ENCODE data around the gene LYL1.
"Not testable (repeated sequence)": the region's sequence is repeated elsewhere in the genome, so short reads cannot be mapped to it uniquely, and the experiment has no call there.

The LYL1 gene
- 7.5 to 10.2 reads per million in 2 donors for total RNA-seq

- peak in 1 of 5 experiments; percentile 34 for DNase-seq
Measured at GRCh38 chr19:13102666-13103580, at the start of gene LYL1. TSS of gene LYL1 (minus strand) at chr19:13102858. CDS start at chr19:13101171, 1,687 bp downstream.

GRCh38 chr19:13151605-13152355 lies 49.1 kb upstream of the LYL1 start:
- DNase-seq = peak; percentile 91 to 97 (median 93)

GRCh38 chr19:13150931-13151604 lies 48.4 kb upstream of the LYL1 start:
- peak in 2 of 5 experiments; percentile 22 to 49 for DNase-seq

GRCh38 chr19:13150187-13150930 lies 47.7 kb upstream of the LYL1 start, which contains the start of the genes IER2 and STX10:
TSS of gene IER2 (plus strand) at chr19:13150411. CDS start at chr19:13153187, 2,776 bp downstream.
TSS of gene STX10 (minus strand) at chr19:13150375. CDS start at chr19:13150173, 202 bp downstream.
- peak; percentile 82 to 96 (median 90) for DNase-seq

DNA sequence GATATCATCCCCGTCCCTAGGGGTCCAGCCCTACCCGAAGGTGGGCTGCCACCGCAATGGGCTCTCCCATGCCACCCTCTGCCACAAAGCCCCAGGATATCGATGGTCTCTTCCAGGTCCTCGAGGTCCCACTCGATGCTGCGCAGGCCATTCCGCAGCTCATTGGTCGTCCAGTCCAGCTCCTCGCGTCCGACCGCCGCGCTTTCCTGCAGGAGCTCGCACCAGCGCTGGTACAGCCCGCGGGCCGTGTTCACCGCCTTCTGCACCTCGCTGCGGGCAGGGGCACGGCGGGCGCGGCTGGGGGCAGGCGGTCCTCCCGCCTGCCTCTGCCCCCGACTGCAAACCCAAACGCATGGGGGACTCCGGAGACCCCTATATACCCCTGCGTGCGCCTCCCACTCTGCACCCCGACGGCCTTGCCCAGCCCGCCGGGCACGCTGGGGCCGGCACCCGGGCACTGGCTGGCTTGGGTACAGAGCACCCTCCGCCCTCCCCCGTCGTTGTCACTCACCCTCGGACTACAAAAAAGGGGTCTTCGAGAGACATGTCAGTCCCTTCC lies 47.0 kb upstream of the LYL1 start:
- DNase-seq = peak in 1 of 5 experiments; percentile 59

DNA sequence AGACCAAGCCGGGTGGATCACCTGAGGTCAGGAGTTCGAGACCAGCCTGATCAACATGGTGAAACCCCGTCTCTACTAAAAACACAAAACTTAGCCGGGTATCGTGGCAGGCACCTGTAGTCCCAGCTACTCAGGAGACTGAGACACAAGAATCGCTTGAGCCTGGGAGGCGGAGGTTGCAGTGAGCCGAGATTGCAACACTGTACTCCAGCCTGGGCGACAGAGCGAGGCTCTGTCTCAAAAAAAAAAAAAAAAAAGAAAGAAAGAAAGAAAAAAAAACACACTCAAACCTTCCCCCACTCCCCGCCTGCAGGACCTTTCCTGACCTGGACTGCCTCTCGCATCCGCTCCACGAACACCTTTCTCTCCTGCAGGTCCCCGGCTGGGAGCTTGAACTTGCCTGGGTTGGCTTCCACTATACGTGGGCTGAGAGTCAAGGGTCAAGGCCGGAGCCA lies 46.5 kb upstream of the LYL1 start:
- not testable (repeated sequence) for DNase-seq

DNA sequence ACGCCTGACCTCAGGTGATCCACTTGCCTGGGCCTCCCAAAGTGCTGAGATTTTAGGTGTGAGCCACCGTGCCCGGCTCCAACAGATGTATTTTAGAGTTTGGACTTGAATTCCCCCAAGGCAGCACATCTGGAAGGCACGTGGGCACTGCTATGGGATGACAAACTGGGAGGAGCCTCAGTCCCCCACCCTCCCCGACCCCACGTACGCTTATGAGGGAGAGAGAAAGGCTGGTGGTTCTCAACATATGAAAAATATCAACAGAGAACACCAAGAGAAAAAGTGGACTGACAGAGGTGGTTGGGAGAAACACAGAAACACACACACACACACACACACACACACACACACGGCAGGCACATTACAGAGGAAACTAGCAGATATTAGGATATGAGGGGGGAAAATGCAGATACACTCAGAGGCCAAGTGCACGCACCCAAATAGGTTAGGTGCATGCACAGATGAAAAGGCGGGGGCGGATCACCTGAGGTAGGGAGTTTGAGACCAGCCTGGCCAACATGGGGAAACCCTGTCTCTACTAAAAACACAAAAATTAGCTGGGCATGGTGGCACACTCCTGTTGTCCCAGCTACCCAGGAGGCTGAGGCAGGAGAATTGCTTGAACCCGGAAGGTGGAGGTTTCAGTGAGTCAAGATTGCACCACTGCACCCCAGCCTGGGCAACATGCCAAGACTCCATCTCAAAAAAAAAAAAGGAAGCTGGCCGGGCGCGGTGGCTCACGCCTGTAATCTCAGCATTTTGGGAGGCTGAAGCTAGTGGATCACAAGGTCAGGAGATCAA lies 44.3 kb upstream of the LYL1 start:
- DNase-seq = no peak

DNA sequence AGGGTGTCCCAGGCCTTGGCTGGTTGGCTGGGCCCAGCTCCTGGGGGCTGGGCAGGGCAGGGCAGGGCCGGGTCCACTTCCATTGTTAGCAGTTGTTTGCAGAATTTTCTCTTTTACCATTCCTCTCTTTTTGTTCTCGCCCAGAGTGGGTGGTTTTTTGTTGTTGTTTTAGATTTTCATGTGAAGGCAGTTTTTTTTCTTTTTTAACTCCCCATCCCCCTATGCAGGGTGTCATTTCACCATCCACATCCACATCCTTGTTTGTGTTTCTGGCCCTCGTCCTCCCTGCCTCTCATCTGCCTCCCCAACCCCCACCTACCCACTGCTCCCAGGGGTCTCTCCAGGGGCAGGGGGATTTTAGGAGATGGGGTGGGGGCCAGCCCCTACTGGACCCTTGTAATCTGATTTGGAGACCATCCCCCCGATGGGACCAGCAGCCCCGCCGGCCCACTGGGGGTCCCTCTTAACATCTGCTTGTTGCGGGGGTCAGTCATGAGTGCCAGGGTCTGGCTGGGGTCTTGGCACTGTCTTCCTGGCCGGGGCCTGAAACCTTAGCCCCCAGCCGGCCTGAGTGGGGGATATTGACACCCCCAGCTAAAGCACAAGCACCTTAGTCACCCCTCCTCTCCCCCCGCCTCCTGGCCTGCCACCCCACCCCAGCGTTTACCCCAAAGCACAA lies 37.1 kb upstream of the LYL1 start:
- no peak for DNase-seq

DNA sequence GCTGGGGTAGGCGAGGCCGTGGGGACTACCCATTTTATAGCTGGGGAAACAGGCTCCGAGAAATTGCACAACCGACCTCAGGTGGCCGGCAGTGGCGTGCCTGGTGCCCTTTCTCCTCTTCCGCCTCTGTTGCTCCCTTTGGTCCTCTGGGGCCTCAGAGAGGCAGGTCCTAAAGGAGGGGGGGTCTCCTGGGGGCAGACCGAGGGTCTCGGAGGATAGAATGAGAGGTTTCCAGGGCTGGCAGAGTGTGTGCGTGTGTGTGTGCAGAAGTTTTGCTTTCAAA lies 36.2 kb upstream of the LYL1 start:
- no peak for DNase-seq

DNA sequence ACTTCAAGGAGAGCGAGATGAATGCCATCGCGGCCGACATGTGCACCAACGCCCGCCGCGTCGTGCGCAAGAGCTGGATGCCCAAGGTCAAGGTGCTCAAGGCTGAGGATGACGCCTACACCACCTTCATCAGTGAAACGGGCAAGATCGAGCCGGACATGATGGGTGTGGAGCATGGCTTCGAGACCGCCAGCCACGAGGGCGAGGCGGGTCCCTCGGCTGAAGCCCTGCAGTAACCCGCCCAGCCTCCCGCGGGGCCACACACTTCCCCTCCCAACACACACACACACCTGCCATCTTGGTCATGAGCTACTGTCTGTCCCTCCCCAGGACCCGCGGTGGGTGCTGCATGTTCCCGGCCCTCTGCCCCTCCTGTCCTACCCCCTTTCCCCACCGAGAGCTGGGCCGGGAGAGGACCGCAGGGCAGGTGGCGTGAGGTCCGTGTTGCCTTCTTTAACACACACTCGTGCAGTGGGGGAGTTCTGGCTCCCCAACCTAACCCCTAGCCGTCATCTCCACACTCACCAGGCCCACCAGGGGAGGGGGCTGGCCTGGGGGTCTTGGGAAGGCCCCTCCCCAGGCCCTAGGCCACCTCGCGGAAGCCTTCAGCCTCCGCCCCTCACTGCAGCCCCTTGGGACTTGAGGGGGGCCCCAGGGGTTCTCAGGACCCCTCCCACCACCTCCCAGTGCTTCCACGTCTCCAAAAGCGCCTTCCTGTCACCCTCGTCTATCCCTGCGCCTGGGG lies 35.7 kb upstream of the LYL1 start:
- no peak for DNase-seq

DNA sequence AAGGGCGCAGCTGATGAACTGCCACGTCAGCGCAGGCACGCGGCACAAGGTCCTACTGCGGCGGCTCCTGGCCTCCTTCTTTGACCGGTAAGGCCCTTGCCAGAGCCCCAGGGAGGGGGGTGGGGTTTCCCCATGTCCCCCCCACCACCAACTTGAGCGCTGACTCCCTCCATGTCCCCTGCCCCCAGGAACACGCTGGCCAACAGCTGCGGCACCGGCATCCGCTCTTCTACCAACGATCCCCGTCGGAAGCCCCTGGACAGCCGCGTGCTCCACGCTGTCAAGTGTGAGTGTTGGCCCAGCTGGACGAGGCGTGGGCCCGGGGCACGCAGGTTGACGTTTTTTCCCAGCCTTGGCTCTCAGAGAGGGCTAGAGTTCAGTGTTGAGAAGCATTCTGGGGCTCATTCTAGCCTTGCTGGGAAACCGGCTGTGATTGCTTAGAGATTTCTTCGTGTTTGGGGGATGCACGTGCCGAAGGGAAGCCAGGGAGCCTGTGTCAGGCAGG lies 34.7 kb upstream of the LYL1 start:
- no peak for DNase-seq

- DNase-seq = no peak
Measured at GRCh38 chr19:13135068-13136062, 32.7 kb upstream of the LYL1 start.

- DNase-seq = no peak
Measured at GRCh38 chr19:13134626-13135025, 32.0 kb upstream of the LYL1 start.

- DNase-seq = no peak
Measured at GRCh38 chr19:13133241-13133870, 30.7 kb upstream of the LYL1 start.

DNA sequence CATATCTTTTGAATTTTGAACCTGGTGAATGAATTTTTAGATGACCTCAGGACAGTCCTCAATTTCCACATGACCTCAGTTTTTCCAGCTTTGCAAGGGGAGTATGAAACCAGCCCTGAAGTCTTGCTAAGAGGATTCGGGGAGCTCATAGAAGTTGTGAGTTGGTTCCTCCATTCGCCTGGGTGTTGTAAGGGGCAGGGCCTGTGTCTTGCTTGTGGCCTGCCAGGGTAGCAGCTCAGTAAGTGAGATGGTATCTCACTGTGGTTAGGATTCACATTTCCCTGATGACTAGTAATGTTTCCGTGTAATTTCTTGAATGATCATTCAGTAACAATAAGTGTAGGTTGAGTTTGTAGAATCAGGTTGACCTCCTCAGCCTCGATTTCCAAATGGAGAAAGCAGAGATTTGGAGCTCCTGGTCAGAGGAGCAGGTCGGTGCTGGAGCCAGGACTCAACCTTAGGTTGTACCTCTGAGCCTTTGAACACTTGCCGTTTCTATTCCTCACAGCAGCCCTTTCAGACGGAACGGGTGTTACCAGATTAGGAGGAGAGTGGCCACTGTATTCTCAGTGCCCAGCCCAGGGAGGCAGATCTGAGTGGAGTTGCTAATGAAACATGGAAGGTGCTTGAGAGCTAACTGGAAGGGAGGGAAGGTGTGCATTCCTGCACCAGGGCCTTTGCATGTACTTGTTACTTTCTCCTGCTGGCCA lies 30.0 kb upstream of the LYL1 start:
- peak in 4 of 5 experiments; percentile 35 to 96 (median 44) for DNase-seq

- DNase-seq = no peak
Measured at GRCh38 chr19:13130886-13131490, 28.3 kb upstream of the LYL1 start.

Measured in T-helper 2 cell (primary cell).